Measurements from ENCODE around the gene SEMA3B. TPM values are rescaled to one million over a fixed set of nuclear protein-coding genes. Genes with fewer than 3 reads are reported as not detected.

Gene SEMA3B
- total and polyA plus RNA-seq, 2 of the 4 experiments (the other 2 are of a cell fraction) = 4.3 to 29.3 TPM

DNA sequence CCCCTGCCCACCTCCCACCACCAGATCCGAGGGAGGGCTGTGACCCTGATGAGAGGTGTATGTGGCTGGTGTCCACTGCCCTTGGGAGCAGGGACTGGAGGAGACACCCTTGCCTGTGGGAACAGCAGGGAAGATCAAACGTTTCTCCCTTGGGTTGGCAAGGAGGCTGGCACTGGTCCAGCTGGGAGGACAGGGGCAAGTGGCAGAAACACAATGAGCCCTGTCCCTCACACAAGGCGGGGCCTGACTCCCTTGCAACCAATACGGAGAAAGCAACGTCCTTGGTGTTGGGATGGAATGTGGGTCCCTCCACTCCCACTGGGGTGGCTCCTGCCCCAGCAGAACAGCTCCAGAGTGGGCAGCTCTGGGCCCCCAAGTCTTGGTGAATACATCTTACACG lies 48.4 kb downstream of the SEMA3B start:
- H2BK20ac ChIP-seq (ENCODE audit: low read depth, low read length) = no peak overlapping the region
- ChIA-PET POLR2A (ENCODE audit: unreplicated experiment) (no interaction called here), CTCF (no interaction called here)
- H2BK120ac ChIP-seq (ENCODE audit: low read depth, low read length) = no peak overlapping the region
- no peaks in the 10 kb centered on the region for H3K27me3 ChIP-seq (ENCODE audit: control insufficient read depth, insufficient read depth, low read length)
- H3K4me2 ChIP-seq (ENCODE audit: low read depth, low read length) = no peak overlapping the region
- no TSS peak for BruUV-seq (replicated peaks)
- H4K8ac ChIP-seq (ENCODE audit: low read depth in 2 of 2, low read length in 2 of 2) = no peak overlapping the region
- no peak overlapping the region for H2BK15ac ChIP-seq (ENCODE audit: low read depth, low read length)
- H4K5ac ChIP-seq (ENCODE audit: low read depth, low read length) = no peak overlapping the region
- H2AFZ ChIP-seq (replicated peaks; ENCODE audit: low read length, poor library complexity) = no peak overlapping the region
- H3K36me3 ChIP-seq (ENCODE audit: control insufficient read depth, insufficient read depth, low read length) = peaks cover 38% of the 10 kb centered on the region
- H3K9me3 ChIP-seq (ENCODE audit: control insufficient read depth, insufficient read depth, low read length) = no peaks in the 10 kb centered on the region
- H3K27ac ChIP-seq (ENCODE audit: insufficient read depth, low read length) = no peak overlapping the region
- H3K14ac ChIP-seq (replicated peaks; ENCODE audit: low read depth, low read length) = no peak overlapping the region
- H3K18ac ChIP-seq (ENCODE audit: low read depth, low read length) = no peak overlapping the region
- peak overlapping the region; percentile 68 for H2AK9ac ChIP-seq (replicated peaks; ENCODE audit: low read depth, low read length, poor library complexity)
- DNase-seq (no peak), ATAC-seq (ENCODE audit: low read depth) (no peak)
- H3K56ac ChIP-seq (ENCODE audit: extremely low read depth, insufficient read depth, low read length) = no peak overlapping the region
- H3K4ac ChIP-seq (ENCODE audit: low read depth, low read length) = no peak overlapping the region; the same call in 1 of the 2 replicates
- no peak overlapping the region for H4K91ac ChIP-seq (ENCODE audit: insufficient read depth, low read depth, low read length)
- no peak overlapping the region for H2BK5ac ChIP-seq (ENCODE audit: low read depth, low read length, poor library complexity, severe bottlenecking)
- dilution Hi-C loops (cut with HindIII; ENCODE audit: low sequenced_read_pairs, unreplicated experiment) = no loop called here
- no peak overlapping the region for H3K4me3 ChIP-seq (ENCODE audit: insufficient read depth, low read depth, low read length)
- TF ChIP-seq CEBPB (IDR thresholded peaks at IDR 0.05; ENCODE audit: low read depth, low read length) (no peak), MAFK (IDR thresholded peaks at IDR 0.05; ENCODE audit: low read depth, low read length) (no peak), POLR2A (IDR thresholded peaks at IDR 0.05; ENCODE audit: low read depth, low read length) (no peak), NFE2L2 (IDR thresholded peaks at IDR 0.05; ENCODE audit: low read depth, low read length) (no peak), MXI1 (IDR thresholded peaks at IDR 0.05; ENCODE audit: borderline replicate concordance, low read depth, low read length) (no peak), FOS (IDR thresholded peaks at IDR 0.05; ENCODE audit: low read depth, low read length) (no peak)
- TF ChIP-seq, protein P1, sequence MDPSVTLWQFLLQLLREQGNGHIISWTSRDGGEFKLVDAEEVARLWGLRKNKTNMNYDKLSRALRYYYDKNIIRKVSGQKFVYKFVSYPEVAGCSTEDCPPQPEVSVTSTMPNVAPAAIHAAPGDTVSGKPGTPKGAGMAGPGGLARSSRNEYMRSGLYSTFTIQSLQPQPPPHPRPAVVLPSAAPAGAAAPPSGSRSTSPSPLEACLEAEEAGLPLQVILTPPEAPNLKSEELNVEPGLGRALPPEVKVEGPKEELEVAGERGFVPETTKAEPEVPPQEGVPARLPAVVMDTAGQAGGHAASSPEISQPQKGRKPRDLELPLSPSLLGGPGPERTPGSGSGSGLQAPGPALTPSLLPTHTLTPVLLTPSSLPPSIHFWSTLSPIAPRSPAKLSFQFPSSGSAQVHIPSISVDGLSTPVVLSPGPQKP (IDR thresholded peaks at IDR 0.05; ENCODE audit: borderline replicate concordance, low read depth, low read length) = no peak
- H3K23ac ChIP-seq (ENCODE audit: low read depth, low read length) = no peak overlapping the region
- H4K20me1 ChIP-seq (ENCODE audit: insufficient read depth, low read length) = 0 out of 2 replicates have a peak, but pooled peaks cover 18% of the 10 kb centered on the region
- H3K79me1 ChIP-seq (ENCODE audit: low read depth in 1 of 2, low read length in 2 of 2) = peaks cover 29 to 56% of the 10 kb centered on the region in 2 experiments
- intact Hi-C loops (cut with micrococcal nuclease) = no loop called here
- peaks cover 23% of the 10 kb centered on the region for H3K9me1 ChIP-seq (ENCODE audit: insufficient read depth, low read length)
- WGBS, 2 experiments (ENCODE audit: extremely low coverage in 2 of 2, insufficient read length in 1 of 2) = no CpG with 5 or more reads among the region's 6 CpGs
- peak overlapping the region; percentile 5; the same call in 1 of the 2 replicates for H2AK5ac ChIP-seq (ENCODE audit: low read depth, low read length)
- peaks cover 22% of the 10 kb centered on the region for H3K4me1 ChIP-seq (ENCODE audit: control insufficient read depth, insufficient read depth, low read length)
- H3K9ac ChIP-seq (ENCODE audit: low read depth, low read length) = no peak overlapping the region
- in situ Hi-C loops (cut with MboI; ENCODE audit: low sequenced_read_pairs) = no loop called here
